Measurements from ENCODE around the gene B4GALT2. TPM values are rescaled to one million over a fixed set of nuclear protein-coding genes. Genes with fewer than 3 reads are reported as not detected.

The B4GALT2 gene
- total and polyA plus RNA-seq, 9 of the 15 experiments (the other 6 are each of a cell fraction or from before 2014, with no cell fraction given), result 1.3 to 86.8 (median 43.8) TPM

- TF ChIP-seq ZNF518B (CRISPR knock-in tag; IDR thresholded peaks at IDR 0.05) (no peak), STAT6 (CRISPR knock-in tag; IDR thresholded peaks at IDR 0.05) (no peak), FOXA1 (IDR thresholded peaks at IDR 0.05; ENCODE audit: borderline replicate concordance) (no peak), ZFP91 (CRISPR knock-in tag; IDR thresholded peaks at IDR 0.05) (no peak), ZNF282 (CRISPR knock-in tag; IDR thresholded peaks at IDR 0.05) (no peak), ZNF780A (CRISPR knock-in tag; IDR thresholded peaks at IDR 0.05) (no peak), ETV6 (IDR thresholded peaks at IDR 0.05; ENCODE audit: borderline replicate concordance in 1 of 2, low read depth in 2 of 2, low read length in 1 of 2) (no peak), ETV6 (CRISPR knock-in tag; IDR thresholded peaks at IDR 0.05; ENCODE audit: borderline replicate concordance) (no peak), TRIM28 (IDR thresholded peaks at IDR 0.05) (no peak), FOSL1 (tag; conservative IDR thresholded peaks at IDR 0.05) (peak; percentile 55; the same call in 1 of the 2 replicates), TOE1 (IDR thresholded peaks at IDR 0.05; ENCODE audit: borderline replicate concordance) (no peak), TOE1 (CRISPR knock-in tag; IDR thresholded peaks at IDR 0.05; ENCODE audit: borderline replicate concordance, low read depth) (no peak), ZBTB34 (CRISPR knock-in tag; IDR thresholded peaks at IDR 0.05) (no peak), PHF8 (IDR thresholded peaks at IDR 0.05; ENCODE audit: borderline replicate concordance, low read length) (peak; percentile 45; the same call in 1 of the 2 replicates), DEAF1 (CRISPR knock-in tag; IDR thresholded peaks at IDR 0.05) (no peak), BRD9 (IDR thresholded peaks at IDR 0.05; ENCODE audit: low read depth, partially characterized antibody) (no peak), POLR2A (conservative IDR thresholded peaks at IDR 0.05) (peak; percentile 58)
Measured at GRCh38 chr1:43978551-43979260, at the start of gene B4GALT2 (continued).

All from K562 (cell line).